Vagina (tissue), 2 donors: ENCODE measurements around the gene YPEL1. TPM values are rescaled to one million over a fixed set of nuclear protein-coding genes. Genes with fewer than 3 reads are reported as not detected.
"Not testable (repeated sequence)": the region's sequence is repeated elsewhere in the genome, so short reads cannot be mapped to it uniquely, and the experiment has no call there.

Source experiments
- DNase-seq, 2 donors: peaks; one replicate each; pipeline ENCODE4 v3.0.0-alpha.2; 2017; ENCODE audit errors: extremely low spot score in 2 of 2
- H3K27ac ChIP-seq: fragments of 200-600 bp; sonication (generic); one replicate; pipeline ENCODE4 v1.5.1; 2019
- H3K27me3 ChIP-seq: fragments of 200-600 bp; sonication (generic); one replicate; pipeline ENCODE4 v1.5.1; 2019
- H3K36me3 ChIP-seq, 2 donors: fragments of 200-600 bp; sonication (generic); one replicate each; pipeline ENCODE4 v1.5.1; 2017 to 2019
- H3K4me1 ChIP-seq: fragments of 200-600 bp; sonication (generic); one replicate; pipeline ENCODE4 v1.5.1; 2019
- H3K4me3 ChIP-seq, 2 donors: fragments of 200-600 bp; sonication (generic); 1 replicate in 1 of 2; 2 replicates in 1 of 2; pipeline ENCODE4 v1.5.1; 2016 to 2019
- H3K9me3 ChIP-seq: fragments of 200-600 bp; sonication (generic); one replicate; pipeline ENCODE4 v1.5.1; 2019
- CTCF ChIP-seq, 3 experiments: fragments of 450-650 bp in 2 of 3; fragments of 200-600 bp in 1 of 3; sonication (generic) in 1 of 3; IDR thresholded peaks; one replicate each; pipeline ENCODE4 v1.5.1; 2017 to 2019; ENCODE audit warnings: antibody characterized with exemption in 3 of 3, mild to moderate bottlenecking in 2 of 3, moderate library complexity in 2 of 3
- POLR2A ChIP-seq, 2 donors: fragments of 450-650 bp; IDR thresholded peaks; one replicate each; pipeline ENCODE4 v1.6.1; 2017; ENCODE audit warnings: antibody characterized with exemption in 2 of 2, mild to moderate bottlenecking in 2 of 2, moderate library complexity in 2 of 2
- POLR2AphosphoS5 ChIP-seq, 2 donors: sonication (generic); formaldehyde crosslinking; IDR thresholded peaks; one replicate each; pipeline ENCODE4 v1.9.0; 2017; ENCODE audit warnings: antibody characterized with exemption in 2 of 2, mild to moderate bottlenecking in 2 of 2, low read depth in 1 of 2; ENCODE audit not compliant: insufficient read depth in 1 of 2
- intact Hi-C: fragments of 100-400 bp; cut with DNase I; formaldehyde crosslinking; loops from one replicate; pipeline ENCODE4 v1.15.1; 2023
- total RNA-seq: library from RNA; depleted of rRNA; stranded (reverse); fragments of >200 nt; gene quantifications from one replicate; pipeline ENCODE4 v1.2.3, GENCODE V29; 2016

Gene YPEL1
- total RNA-seq, 1 donor from 2014 or later, result 4.9 TPM

- H3K27ac ChIP-seq, result no peak overlapping the region
- H3K27me3 ChIP-seq, result no peaks in the 10 kb centered on the region
- no peaks in the 10 kb centered on the region for H3K4me1 ChIP-seq
- DNase-seq, result no peak
- peaks cover 0 to 42% of the 10 kb centered on the region in 2 donors for H3K36me3 ChIP-seq
- H3K9me3 ChIP-seq, result no peaks in the 10 kb centered on the region
- TF ChIP-seq POLR2AphosphoS5 (IDR thresholded peaks at IDR 0.05; ENCODE audit: insufficient read depth in 1 of 2, low read depth in 1 of 2), result no peak
- intact Hi-C loops, result no loop called here
- H3K4me3 ChIP-seq, result no peak overlapping the region
Observed at GRCh38 chr22:21695430-21696085, 40.0 kb downstream of the YPEL1 start.

- TF ChIP-seq POLR2AphosphoS5 (IDR thresholded peaks at IDR 0.05; ENCODE audit: insufficient read depth in 1 of 2, low read depth in 1 of 2), result no peak
- no peak for TF ChIP-seq CTCF (IDR thresholded peaks at IDR 0.05)
- TF ChIP-seq POLR2A (IDR thresholded peaks at IDR 0.05), result no peak
- no peak overlapping the region for H3K4me3 ChIP-seq
- H3K9me3 ChIP-seq, result no peaks in the 10 kb centered on the region
- intact Hi-C loops, result no loop called here
- no peaks in the 10 kb centered on the region for H3K4me1 ChIP-seq
- peaks cover 0 to 42% of the 10 kb centered on the region in 2 donors for H3K36me3 ChIP-seq
- H3K27me3 ChIP-seq, result no peaks in the 10 kb centered on the region
- no peak overlapping the region for H3K27ac ChIP-seq
- DNase-seq, result no peak
Observed at GRCh38 chr22:21694795-21695429, 40.7 kb downstream of the YPEL1 start.

- TF ChIP-seq POLR2AphosphoS5 (IDR thresholded peaks at IDR 0.05; ENCODE audit: insufficient read depth in 1 of 2, low read depth in 1 of 2), result no peak
- TF ChIP-seq CTCF (IDR thresholded peaks at IDR 0.05), result no peak
- TF ChIP-seq POLR2A (IDR thresholded peaks at IDR 0.05), result no peak
- H3K36me3 ChIP-seq, result peaks cover 0 to 43% of the 10 kb centered on the region in 2 donors
- H3K4me1 ChIP-seq, result no peaks in the 10 kb centered on the region
- H3K9me3 ChIP-seq, result no peaks in the 10 kb centered on the region
- no peak for DNase-seq
- no peak overlapping the region for H3K4me3 ChIP-seq
- H3K27me3 ChIP-seq, result no peaks in the 10 kb centered on the region
- intact Hi-C loops, result no loop called here
- H3K27ac ChIP-seq, result no peak overlapping the region
Observed at GRCh38 chr22:21694394-21694793, 41.2 kb downstream of the YPEL1 start.

- H3K27ac ChIP-seq, result no peak overlapping the region
- no peaks in the 10 kb centered on the region for H3K9me3 ChIP-seq
- TF ChIP-seq CTCF (IDR thresholded peaks at IDR 0.05) (no peak), POLR2AphosphoS5 (IDR thresholded peaks at IDR 0.05; ENCODE audit: insufficient read depth in 1 of 2, low read depth in 1 of 2) (no peak), POLR2A (IDR thresholded peaks at IDR 0.05) (no peak)
- no peaks in the 10 kb centered on the region for H3K4me1 ChIP-seq
- peaks cover 0 to 47% of the 10 kb centered on the region in 2 donors for H3K36me3 ChIP-seq
- no peaks in the 10 kb centered on the region for H3K27me3 ChIP-seq
- DNase-seq, result no peak
- H3K4me3 ChIP-seq, result no peak overlapping the region
- intact Hi-C loops, result no loop called here
Observed at GRCh38 chr22:21693999-21694341, 41.6 kb downstream of the YPEL1 start.

GRCh38 chr22:21693333-21693998 is 42.1 kb downstream of the YPEL1 start:
- intact Hi-C loops, result no loop called here
- TF ChIP-seq CTCF (IDR thresholded peaks at IDR 0.05) (no peak), POLR2A (IDR thresholded peaks at IDR 0.05) (no peak), POLR2AphosphoS5 (IDR thresholded peaks at IDR 0.05; ENCODE audit: insufficient read depth in 1 of 2, low read depth in 1 of 2) (no peak)

GRCh38 chr22:21692856-21693255 is 42.7 kb downstream of the YPEL1 start:
- H3K27me3 ChIP-seq, H3K4me1 ChIP-seq, H3K4me3 ChIP-seq, DNase-seq, H3K27ac ChIP-seq, intact Hi-C loops, H3K9me3 ChIP-seq: not testable (repeated sequence)
- H3K36me3 ChIP-seq, result peaks cover 0 to 50% of the 10 kb centered on the region in 2 donors

More at GRCh38 chr22:21693333-21693998, 42.1 kb downstream of the YPEL1 start:
- Histone ChIP-seq H3K27me3 (no peaks in the 10 kb centered on the region), H3K4me1 (no peaks in the 10 kb centered on the region), H3K27ac (no peak overlapping the region), H3K36me3 (peaks cover 0 to 50% of the 10 kb centered on the region in 2 donors), H3K4me3 (no peak overlapping the region), H3K9me3 (no peaks in the 10 kb centered on the region)
- no peak for DNase-seq
